GM18511 (cell line): ENCODE measurements around the gene PLAU.
"Not testable (repeated sequence)": the region's sequence is repeated elsewhere in the genome, so short reads cannot be mapped to it uniquely, and the experiment has no call there.

Source experiments
- ATAC-seq: cut with Tn5 transposase; IDR thresholded peaks from one replicate; pipeline ENCODE4 v1.9.1; 2021; ENCODE audit warnings: mild to moderate bottlenecking, moderate library complexity; ENCODE audit not compliant: unreplicated experiment

The PLAU gene

GRCh38 chr10:73895381-73895780 is 15.6 kb upstream of the PLAU start:
- not testable (repeated sequence) for ATAC-seq

- no peak for ATAC-seq
Observed at GRCh38 chr10:73897693-73898092, 13.2 kb upstream of the PLAU start.

GRCh38 chr10:73898730-73899410 is 12.1 kb upstream of the PLAU start:
- ATAC-seq, result no peak

- no peak for ATAC-seq
Observed at GRCh38 chr10:73899423-73899822, 11.5 kb upstream of the PLAU start.

GRCh38 chr10:73900064-73900463 is 10.9 kb upstream of the PLAU start:
- no peak for ATAC-seq

- no peak for ATAC-seq
Observed at GRCh38 chr10:73901261-73901660, 9.7 kb upstream of the PLAU start.

- no peak for ATAC-seq
Observed at GRCh38 chr10:73902351-73902750, 8.6 kb upstream of the PLAU start.

- ATAC-seq, result no peak
Observed at GRCh38 chr10:73905256-73906020, 5.5 kb upstream of the PLAU start.

GRCh38 chr10:73906524-73907447 is 4.1 kb upstream of the PLAU start:
- no peak for ATAC-seq

GRCh38 chr10:73907841-73908517 is 3.0 kb upstream of the PLAU start:
- no peak for ATAC-seq

GRCh38 chr10:73908853-73909539 is 1.9 kb upstream of the PLAU start:
- peak; percentile 65 for ATAC-seq

GRCh38 chr10:73909540-73910115 is 1.3 kb upstream of the PLAU start:
- no peak for ATAC-seq

GRCh38 chr10:73910401-73910763 is 550 bp upstream of the PLAU start:
- ATAC-seq, result peak; percentile 39

GRCh38 chr10:73911553-73912004 is 647 bp downstream of the PLAU start:
- no peak for ATAC-seq

GRCh38 chr10:73914036-73914435 is 3.1 kb downstream of the PLAU start:
- ATAC-seq, result no peak

GRCh38 chr10:73915206-73915851 is 4.4 kb downstream of the PLAU start:
- no peak for ATAC-seq

GRCh38 chr10:73916761-73917470 is 6.0 kb downstream of the PLAU start:
- ATAC-seq, result no peak

GRCh38 chr10:73917566-73918305 is 6.8 kb downstream of the PLAU start:
- no peak for ATAC-seq
